Upper lobe of right lung (tissue), 1 donor: ENCODE measurements around the gene HMCN1. TPM values are rescaled to one million over a fixed set of nuclear protein-coding genes. Genes with fewer than 3 reads are reported as not detected.

ENCODE experiments used
- ATAC-seq: fragments of 200-7000 bp; cut with Tn5 transposase; one replicate; pipeline ENCODE4 v1.9.1; 2020; ENCODE audit warnings: mild to moderate bottlenecking, moderate library complexity
- DNase-seq: peaks from one replicate; pipeline ENCODE4 v3.0.0-alpha.2; 2020
- H3K27ac ChIP-seq: fragments of 200-600 bp; one replicate; pipeline ENCODE4 v1.8.0; 2022
- H3K27me3 ChIP-seq: fragments of 200-600 bp; one replicate; pipeline ENCODE4 v1.8.0; 2022; ENCODE audit warnings: mild to moderate bottlenecking
- H3K36me3 ChIP-seq: fragments of 200-600 bp; one replicate; pipeline ENCODE4 v1.8.0; 2022
- H3K4me1 ChIP-seq: fragments of 200-600 bp; one replicate; pipeline ENCODE4 v1.8.0; 2022
- H3K4me3 ChIP-seq: fragments of 200-600 bp; one replicate; pipeline ENCODE4 v1.8.0; 2022; ENCODE audit warnings: mild to moderate bottlenecking
- H3K9me3 ChIP-seq: fragments of 200-600 bp; one replicate; pipeline ENCODE4 v1.8.0; 2022
- CTCF ChIP-seq: fragments of 200-600 bp; IDR thresholded peaks from one replicate; pipeline ENCODE4 v1.8.0; 2022; ENCODE audit warnings: antibody characterized with exemption
- intact Hi-C: fragments of 100-400 bp; cut with DNase I; formaldehyde crosslinking; loops from one replicate; pipeline ENCODE4 v1.11.0; 2022
- total RNA-seq: library from RNA; stranded (reverse); fragmentation: NEBNext Ultra II Directional; extraction: Animal tissue kit (Norgen Biotek cat#: 25700); gene quantifications from one replicate; pipeline ENCODE4 v1.2.1, GENCODE V29; 2021
- donor health status: DM: no; HTN: yes; CAD: no; lungs with severe emphysema.

Gene HMCN1
- total RNA-seq, 1 donor from 2014 or later: 45.4 TPM

- no peak for DNase-seq
- Histone ChIP-seq H3K27me3 (no peaks in the 10 kb centered on the region), H3K27ac (peak overlapping the region; percentile 20), H3K4me3 (no peak overlapping the region), H3K36me3 (no peaks in the 10 kb centered on the region), H3K4me1 (no peaks in the 10 kb centered on the region), H3K9me3 (no peaks in the 10 kb centered on the region)
- TF ChIP-seq CTCF: no peak
- no peak for ATAC-seq
- intact Hi-C loops: no loop called here
Observed at GRCh38 chr1:185966471-185966870, 232.3 kb downstream of the HMCN1 start.

DNA sequence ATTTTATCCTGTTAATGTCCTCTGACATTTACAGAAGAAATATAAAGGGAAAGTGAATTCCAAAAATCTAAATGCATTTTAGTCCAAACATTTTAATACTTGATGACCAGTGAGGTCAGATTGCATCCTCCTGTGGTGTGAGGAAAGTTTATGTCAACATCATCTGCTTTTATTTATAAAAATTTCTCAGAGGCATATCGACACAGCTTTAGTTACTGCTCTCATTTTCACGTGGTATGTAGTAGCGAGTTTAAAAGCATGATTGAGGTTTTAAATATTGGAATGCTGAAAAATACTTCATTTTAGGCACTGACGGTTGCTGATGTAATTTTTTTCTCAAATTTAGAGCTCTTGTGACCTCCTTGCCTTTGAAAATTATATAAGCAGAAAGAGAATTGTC lies 234.8 kb downstream of the HMCN1 start:
- Histone ChIP-seq H3K36me3 (no peaks in the 10 kb centered on the region), H3K9me3 (no peaks in the 10 kb centered on the region), H3K27ac (no peak overlapping the region), H3K4me3 (no peak overlapping the region), H3K27me3 (no peaks in the 10 kb centered on the region), H3K4me1 (no peaks in the 10 kb centered on the region)
- intact Hi-C loops: no loop called here
- ATAC-seq (no peak), DNase-seq (no peak)
- TF ChIP-seq CTCF: no peak

- intact Hi-C loops: no loop called here
- Histone ChIP-seq H3K27me3 (no peaks in the 10 kb centered on the region), H3K4me3 (no peak overlapping the region), H3K4me1 (no peaks in the 10 kb centered on the region), H3K9me3 (no peaks in the 10 kb centered on the region), H3K27ac (no peak overlapping the region), H3K36me3 (no peaks in the 10 kb centered on the region)
- ATAC-seq (no peak), DNase-seq (no peak)
- TF ChIP-seq CTCF: no peak
Observed at GRCh38 chr1:185969524-185969991, 235.4 kb downstream of the HMCN1 start.

GRCh38 chr1:185971688-185972087 lies 237.5 kb downstream of the HMCN1 start:
- H3K9me3 ChIP-seq: no peaks in the 10 kb centered on the region
- no peak for TF ChIP-seq CTCF
- no peaks in the 10 kb centered on the region for H3K36me3 ChIP-seq
- H3K4me3 ChIP-seq: no peak overlapping the region
- no peaks in the 10 kb centered on the region for H3K4me1 ChIP-seq
- no peaks in the 10 kb centered on the region for H3K27me3 ChIP-seq
- H3K27ac ChIP-seq: no peak overlapping the region
- intact Hi-C loops: no loop called here
- ATAC-seq: no peak
- no peak for DNase-seq

- DNase-seq: no peak
- no peak for ATAC-seq
- intact Hi-C loops: no loop called here
- Histone ChIP-seq H3K4me3 (no peak overlapping the region), H3K36me3 (no peaks in the 10 kb centered on the region), H3K27me3 (no peaks in the 10 kb centered on the region), H3K4me1 (no peaks in the 10 kb centered on the region), H3K9me3 (no peaks in the 10 kb centered on the region), H3K27ac (no peak overlapping the region)
- TF ChIP-seq CTCF: no peak
Observed at GRCh38 chr1:185972096-185972850, 238.1 kb downstream of the HMCN1 start.
